ENCODE measurements around the gene PNMT. TPM values are rescaled to one million over a fixed set of nuclear protein-coding genes. Genes with fewer than 3 reads are reported as not detected.

PNMT gene
- polyA plus RNA-seq, 1 of the 3 experiments (the other 2 are of a cell fraction) = 0.07 TPM

GRCh38 chr17:39711851-39712250 lies 43.6 kb downstream of the PNMT start:
- H4K20me1 ChIP-seq (ENCODE audit: insufficient read depth) = no peaks in the 10 kb centered on the region
- H3K4me3 ChIP-seq (ENCODE audit: low read depth in 2 of 2, low read length in 1 of 2) = no peak overlapping the region
- H3K79me2 ChIP-seq (ENCODE audit: insufficient read depth) = no peaks in the 10 kb centered on the region
- H3K36me3 ChIP-seq (replicated peaks in 1 of 2; ENCODE audit: control insufficient read depth in 1 of 2, insufficient read depth in 2 of 2, low read length in 1 of 2) = no peaks in the 10 kb centered on the region
- CTCF ChIA-PET = no interaction called here
- no peaks in the 10 kb centered on the region; the same call in 1 of the 2 replicates for H3K27me3 ChIP-seq (ENCODE audit: insufficient read depth)
- POLR2A ChIA-PET = interaction anchor here (1.6 kb wide), 1 partner anchor 18 kb away, joined by 3 read pairs; no protein-coding TSS in a partner anchor
- H3K4me1 ChIP-seq (ENCODE audit: control insufficient read depth in 1 of 2, insufficient read depth in 2 of 2, low read depth in 1 of 2, low read length in 1 of 2) = no peaks in the 10 kb centered on the region
- no peak for TF ChIP-seq SIN3A (IDR thresholded peaks at IDR 0.05; ENCODE audit: borderline replicate concordance, low read depth, low read length)
- no peak for TF ChIP-seq MEF2A (IDR thresholded peaks at IDR 0.05; ENCODE audit: borderline replicate concordance, low read depth)
- no peak for TF ChIP-seq MAX (IDR thresholded peaks at IDR 0.05; ENCODE audit: low read depth)
- no peak for TF ChIP-seq RAD21 (IDR thresholded peaks at IDR 0.05; ENCODE audit: low read length)
- no peak for TF ChIP-seq ZBTB33 (IDR thresholded peaks at IDR 0.05; ENCODE audit: borderline replicate concordance, low read depth)
- TF ChIP-seq USF1 (IDR thresholded peaks at IDR 0.05; ENCODE audit: borderline replicate concordance, low read depth) = no peak
- TF ChIP-seq IRF3 (IDR thresholded peaks at IDR 0.05; ENCODE audit: low read depth, low read length) = no peak
- no peak for TF ChIP-seq JUND (IDR thresholded peaks at IDR 0.05)
- TF ChIP-seq NFIC (IDR thresholded peaks at IDR 0.05; ENCODE audit: borderline replicate concordance) = no peak
- no peak overlapping the region for H3K9ac ChIP-seq
- no peaks in the 10 kb centered on the region for H3K9me3 ChIP-seq
- no peak for DNase-seq
- H3F3A ChIP-seq (replicated peaks; ENCODE audit: insufficient read depth) = no peaks in the 10 kb centered on the region
- no peaks in the 10 kb centered on the region for H3K9me2 ChIP-seq
- H3K27ac ChIP-seq (ENCODE audit: low read depth in 2 of 2, low read length in 1 of 2) = no peak overlapping the region
- no peak overlapping the region for H3K4me2 ChIP-seq
- WGBS (ENCODE audit: low lambda C conversion rate) = 79% methylated on average over 10 of the region's 10 CpGs
- H2AFZ ChIP-seq (ENCODE audit: low read depth) = no peak overlapping the region

GRCh38 chr17:39714234-39714633 lies 46.0 kb downstream of the PNMT start:
- H3K27ac ChIP-seq (ENCODE audit: low read depth in 2 of 2, low read length in 1 of 2) = no peak overlapping the region
- POLR2A ChIA-PET = no interaction called here

More at GRCh38 chr17:39714234-39714633, 46.0 kb downstream of the PNMT start:
- H3K4me1 ChIP-seq (ENCODE audit: control insufficient read depth in 1 of 2, insufficient read depth in 2 of 2, low read depth in 1 of 2, low read length in 1 of 2) = no peaks in the 10 kb centered on the region
- no peak overlapping the region for H2AFZ ChIP-seq (ENCODE audit: low read depth)
- no peak overlapping the region for H3K4me2 ChIP-seq
- no peak for DNase-seq
- no peak for TF ChIP-seq TEAD4 (IDR thresholded peaks at IDR 0.05; ENCODE audit: borderline replicate concordance, insufficient read depth)
- TF ChIP-seq SMC3 (IDR thresholded peaks at IDR 0.05; ENCODE audit: low read depth, low read length) = no peak
- no peak for TF ChIP-seq REST (IDR thresholded peaks at IDR 0.05; ENCODE audit: low read depth, low read length)
- no peak for TF ChIP-seq JUND (IDR thresholded peaks at IDR 0.05)
- H4K20me1 ChIP-seq (ENCODE audit: insufficient read depth) = no peaks in the 10 kb centered on the region
- H3K79me2 ChIP-seq (ENCODE audit: insufficient read depth) = no peaks in the 10 kb centered on the region
- no peaks in the 10 kb centered on the region; the same call in 1 of the 2 replicates for H3K27me3 ChIP-seq (ENCODE audit: insufficient read depth)
- H3K9ac ChIP-seq = no peak overlapping the region
- H3K4me3 ChIP-seq (ENCODE audit: low read depth in 2 of 2, low read length in 1 of 2) = no peak overlapping the region
- WGBS (ENCODE audit: low lambda C conversion rate) = 47% methylated on average over 4 of the region's 4 CpGs
- no peaks in the 10 kb centered on the region for H3K9me2 ChIP-seq
- H3F3A ChIP-seq (replicated peaks; ENCODE audit: insufficient read depth) = no peaks in the 10 kb centered on the region
- no peaks in the 10 kb centered on the region for H3K9me3 ChIP-seq
- CTCF ChIA-PET = interaction anchor here (1.5 kb wide), 1 partner anchor 93 kb away, joined by 4 read pairs; no protein-coding TSS in a partner anchor
- no peaks in the 10 kb centered on the region for H3K36me3 ChIP-seq (replicated peaks in 1 of 2; ENCODE audit: control insufficient read depth in 1 of 2, insufficient read depth in 2 of 2, low read length in 1 of 2)
